Common myeloid progenitor, CD34-positive (primary cell): ENCODE data around the gene TMEM81.

ENCODE experiments used
- CTCF ChIA-PET: fragments of 350-600 bp; sonication (Branson Sonifier 250); formaldehyde crosslinking; loops from one replicate; lab custom pipeline; 2021; ENCODE audit warnings: antibody characterized with exemption; lab: Charles Lee
- POLR2A ChIA-PET: fragments of 350-600 bp; sonication (Branson Sonifier 250); formaldehyde crosslinking; loops from one replicate; lab custom pipeline; 2021; ENCODE audit warnings: antibody characterized with exemption; lab: Charles Lee
- DNase-seq, 3 donors: peaks; one replicate each; pipeline versions ENCODE4 v3.0.0 to v3.0.0-alpha.2; 2013
- H3K27ac ChIP-seq, 2 experiments: 1 replicate in 1 of 2; 2 replicates in 1 of 2; pipeline ENCODE4 v1.7.0; 2013; ENCODE audit warnings: inconsistent platforms in 2 of 2, low read length in 2 of 2, mild to moderate bottlenecking in 2 of 2, low read depth in 1 of 2, moderate library complexity in 1 of 2; ENCODE audit not compliant: severe bottlenecking in 2 of 2, insufficient read depth in 1 of 2, poor library complexity in 1 of 2
- H3K27me3 ChIP-seq, 5 experiments: replicated peaks in 2 of 5; 1 replicate in 3 of 5; 2 replicates in 2 of 5; pipeline versions ENCODE4 v1.6.1 to v1.7.0; 2013; ENCODE audit warnings: low read length in 4 of 5, mild to moderate bottlenecking in 2 of 5, moderate library complexity in 2 of 5, inconsistent platforms in 1 of 5; ENCODE audit not compliant: insufficient read depth in 5 of 5, control insufficient read depth in 4 of 5
- H3K36me3 ChIP-seq, 4 experiments: 1 replicate in 2 of 4; 2 replicates in 2 of 4; pipeline versions ENCODE4 v1.6.1 to v1.7.0; 2013; ENCODE audit warnings: low read length in 3 of 4, control low read depth in 1 of 4, mild to moderate bottlenecking in 1 of 4; ENCODE audit not compliant: control insufficient read depth in 4 of 4, insufficient read depth in 4 of 4
- H3K4me1 ChIP-seq, 4 experiments: 1 replicate in 3 of 4; 2 replicates in 1 of 4; pipeline versions ENCODE4 v1.6.1 to v1.7.1; 2013; ENCODE audit warnings: low read length in 3 of 4, mild to moderate bottlenecking in 3 of 4, control low read depth in 1 of 4, inconsistent platforms in 1 of 4, moderate library complexity in 1 of 4; ENCODE audit not compliant: control insufficient read depth in 4 of 4, insufficient read depth in 4 of 4; ENCODE audit errors: control extremely low read depth in 1 of 4
- H3K4me3 ChIP-seq, 7 experiments: 1 replicate in 4 of 7; 2 replicates in 3 of 7; pipeline versions ENCODE4 v1.5.1 to v1.7.0; 2013; ENCODE audit warnings: mild to moderate bottlenecking in 7 of 7, low read length in 6 of 7, moderate library complexity in 6 of 7, inconsistent platforms in 2 of 7, low read depth in 2 of 7, control low read depth in 1 of 7; ENCODE audit not compliant: insufficient read depth in 4 of 7, control insufficient read depth in 1 of 7; ENCODE audit errors: extremely low read depth in 1 of 7
- H3K9me3 ChIP-seq, 5 experiments: 1 replicate in 4 of 5; 2 replicates in 1 of 5; pipeline versions ENCODE4 v1.6.1 to v1.7.1; 2013; ENCODE audit warnings: low read length in 4 of 5, mild to moderate bottlenecking in 2 of 5, inconsistent platforms in 1 of 5, low read depth in 1 of 5, moderate library complexity in 1 of 5; ENCODE audit not compliant: control insufficient read depth in 4 of 5, insufficient read depth in 2 of 5; ENCODE audit errors: control extremely low read depth in 1 of 5
- WGBS: methylation state at CpG from one replicate; pipeline ENCODE4 v1.1.5; 2013; ENCODE audit not compliant: insufficient coverage; 5-methylcytosine and 5-hydroxymethylcytosine counted together

The TMEM81 gene

DNA sequence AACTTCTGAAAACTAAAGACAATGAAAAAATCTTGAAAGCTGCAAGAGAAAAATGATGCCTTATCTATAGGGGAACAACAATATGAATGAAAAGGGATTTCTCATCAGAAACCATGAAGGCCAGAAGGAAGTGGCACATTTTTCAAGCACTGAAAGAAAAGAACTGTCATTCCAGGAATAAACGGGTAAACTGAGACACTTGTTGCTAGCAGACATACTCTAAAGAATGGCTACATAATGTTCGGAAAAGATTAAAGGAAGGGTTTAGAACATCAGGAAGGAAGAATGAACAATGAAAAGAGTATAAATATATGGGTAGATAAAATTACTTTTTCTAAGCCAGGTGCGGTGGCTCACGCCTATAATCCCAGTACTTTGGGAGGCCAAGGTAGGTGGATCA lies 23.1 kb upstream of the TMEM81 start:
- 97% methylated on average over 4 of the region's 4 CpGs for WGBS
- H3K36me3 ChIP-seq: peaks cover 5 to 53% (median 35%) of the 10 kb centered on the region in 4 experiments

GRCh38 chr1:205102404-205102803 lies 18.1 kb upstream of the TMEM81 start:
- no peak overlapping the region for H3K27ac ChIP-seq
- ChIA-PET CTCF (no interaction called here), POLR2A (no interaction called here)
- no peaks in the 10 kb centered on the region for H3K4me1 ChIP-seq
- DNase-seq: no peak
- no peaks in the 10 kb centered on the region for H3K27me3 ChIP-seq
- H3K9me3 ChIP-seq: no peaks in the 10 kb centered on the region
- peaks cover 16 to 79% (median 52%) of the 10 kb centered on the region in 4 experiments for H3K36me3 ChIP-seq
- no peak overlapping the region for H3K4me3 ChIP-seq
- WGBS: no CpG with 5 or more reads among the region's 3 CpGs

More for the DNA sequence above, 23.1 kb upstream of the TMEM81 start:
- Histone ChIP-seq H3K27me3 (no peaks in the 10 kb centered on the region), H3K27ac (no peak overlapping the region), H3K9me3 (no peaks in the 10 kb centered on the region), H3K4me3 (no peak overlapping the region), H3K4me1 (no peaks in the 10 kb centered on the region)
- ChIA-PET CTCF (interaction anchor here (1.2 kb wide), 1 partner anchor 15 kb away, joined by 4 read pairs; no protein-coding TSS in a partner anchor), POLR2A (no interaction called here)
- DNase-seq: no peak

DNA sequence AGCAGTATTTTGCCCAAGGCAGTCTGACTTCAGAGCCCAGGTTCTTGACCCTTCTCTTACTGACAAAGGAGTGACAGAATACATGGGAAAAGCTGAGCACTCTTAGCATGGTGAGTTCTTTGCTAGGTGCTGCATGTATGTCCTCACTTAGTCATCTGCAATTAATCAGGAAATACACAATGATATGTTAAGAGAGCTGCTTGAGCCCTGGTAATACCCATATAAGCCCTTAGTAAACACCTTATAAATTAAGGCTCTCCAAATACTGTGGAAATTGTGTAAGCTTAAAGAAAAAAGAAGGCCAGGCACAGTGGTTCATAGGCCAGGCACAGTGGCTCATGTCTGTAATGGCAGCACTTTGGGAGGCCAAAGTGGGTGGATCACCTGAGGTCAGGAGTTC lies 14.0 kb upstream of the TMEM81 start:
- Histone ChIP-seq H3K4me1 (no peaks in the 10 kb centered on the region), H3K36me3 (peaks cover 34 to 86% (median 57%) of the 10 kb centered on the region in 4 experiments), H3K9me3 (no peaks in the 10 kb centered on the region), H3K27ac (no peak overlapping the region), H3K27me3 (no peaks in the 10 kb centered on the region), H3K4me3 (no peak overlapping the region)
- ChIA-PET POLR2A (no interaction called here), CTCF (interaction anchor here (1.3 kb wide), 1 partner anchor 12 kb away, joined by 4 read pairs; no protein-coding TSS in a partner anchor)
- DNase-seq: no peak

GRCh38 chr1:205095422-205095821 lies 11.2 kb upstream of the TMEM81 start:
- no peaks in the 10 kb centered on the region for H3K9me3 ChIP-seq
- H3K27ac ChIP-seq: no peak overlapping the region
- H3K36me3 ChIP-seq: peaks cover 35 to 87% (median 61%) of the 10 kb centered on the region in 4 experiments
- H3K4me3 ChIP-seq: no peak overlapping the region
- H3K27me3 ChIP-seq: no peaks in the 10 kb centered on the region
- CTCF ChIA-PET: interaction anchor here (0.9 to 1.4 kb wide), 2 partner anchors 10 to 20 kb away, joined by 3 to 4 read pairs; no protein-coding TSS in a partner anchor
- no peak for DNase-seq
- POLR2A ChIA-PET: no interaction called here
- no peaks in the 10 kb centered on the region for H3K4me1 ChIP-seq

DNA sequence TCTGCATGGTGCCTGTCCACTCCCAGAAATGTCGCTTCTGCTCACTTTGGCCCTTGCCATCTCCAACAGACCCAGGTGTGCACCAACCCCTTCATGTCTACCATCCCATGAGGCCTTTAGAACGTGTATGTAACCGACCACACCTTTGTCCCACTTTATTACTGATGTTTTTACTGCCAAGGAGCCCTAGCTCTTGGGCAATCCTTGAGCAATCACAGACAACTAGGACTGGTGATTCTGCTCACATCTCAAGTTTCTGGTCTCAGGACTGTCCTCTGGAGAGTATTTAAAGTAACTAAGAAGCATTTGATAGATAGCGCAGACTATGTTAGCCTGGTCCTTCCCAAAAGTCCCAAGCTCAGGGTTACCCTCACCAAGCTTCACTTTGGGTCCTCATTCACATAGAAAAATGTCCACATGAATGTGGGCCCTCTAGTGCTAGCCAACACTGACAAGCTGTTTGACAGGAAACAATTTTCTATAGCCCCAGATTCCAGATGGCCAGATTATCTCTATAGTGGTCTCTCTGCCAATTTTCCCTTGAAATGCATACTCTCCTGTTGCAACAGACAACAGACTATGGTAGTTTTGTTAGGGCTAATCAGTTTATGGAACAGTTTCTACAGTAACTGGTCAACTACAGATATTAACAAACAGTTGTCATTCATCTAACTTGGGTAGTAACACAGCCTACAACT lies 6.9 kb upstream of the TMEM81 start:
- H3K4me3 ChIP-seq: no peak overlapping the region
- H3K27me3 ChIP-seq: no peaks in the 10 kb centered on the region
- no peak for DNase-seq
- ChIA-PET POLR2A (no interaction called here), CTCF (interaction anchor here (0.9 to 2.0 kb wide), 4 partner anchors 11 to 97 kb away, joined by 3 to 4 read pairs (median 4); no protein-coding TSS in a partner anchor)
- peaks cover 18 to 75% (median 46%) of the 10 kb centered on the region in 4 experiments for H3K36me3 ChIP-seq
- H3K27ac ChIP-seq: no peak overlapping the region
- whole genome bisulfite sequencing: 91% methylated on average over 3 of the region's 4 CpGs
- no peaks in the 10 kb centered on the region for H3K9me3 ChIP-seq
- no peaks in the 10 kb centered on the region for H3K4me1 ChIP-seq

- H3K27me3 ChIP-seq: no peaks in the 10 kb centered on the region
- H3K36me3 ChIP-seq: peaks cover 12 to 73% (median 44%) of the 10 kb centered on the region in 4 experiments
- H3K4me3 ChIP-seq: no peak overlapping the region
- no peaks in the 10 kb centered on the region for H3K4me1 ChIP-seq
- ChIA-PET POLR2A (no interaction called here), CTCF (interaction anchor here (1.7 to 1.9 kb wide), 2 partner anchors 12 to 22 kb away, joined by 6 to 12 read pairs; no protein-coding TSS in a partner anchor)
- DNase-seq: no peak
- no peaks in the 10 kb centered on the region for H3K9me3 ChIP-seq
- no CpG with 5 or more reads among the region's 3 CpGs for WGBS
- H3K27ac ChIP-seq: no peak overlapping the region
These were observed 4.1 kb upstream of the TMEM81 start for GRCh38 chr1:205088341-205088740.

GRCh38 chr1:205082431-205082830 lies 1.8 kb downstream of the TMEM81 start:
- 92% methylated on average over 3 of the region's 4 CpGs for WGBS
- Histone ChIP-seq H3K27me3 (no peaks in the 10 kb centered on the region), H3K9me3 (no peaks in the 10 kb centered on the region), H3K36me3 (peaks cover 6 to 30% (median 17%) of the 10 kb centered on the region in 4 experiments), H3K4me1 (no peaks in the 10 kb centered on the region), H3K4me3 (no peak overlapping the region), H3K27ac (no peak overlapping the region)
- no peak for DNase-seq
- ChIA-PET CTCF (interaction anchor here (0.6 to 1.6 kb wide), 7 partner anchors 8 to 1423 kb away, joined by 3 to 5 read pairs (median 3); no protein-coding TSS in a partner anchor), POLR2A (no interaction called here)
